Lower lobe of right lung (tissue), 2 donors: ENCODE measurements around the gene BOLA3. TPM values are rescaled to one million over a fixed set of nuclear protein-coding genes. Genes with fewer than 3 reads are reported as not detected.

Source experiments
- ATAC-seq, 2 donors: fragments of 200-7000 bp; cut with Tn5 transposase; one replicate each; pipeline ENCODE4 v1.9.1; 2020 to 2022; ENCODE audit warnings: mild to moderate bottlenecking in 2 of 2, moderate library complexity in 2 of 2
- DNase-seq: peaks from one replicate; pipeline ENCODE4 v3.0.0-alpha.2; 2020
- H3K27ac ChIP-seq: fragments of 200-600 bp; one replicate; pipeline ENCODE4 v1.8.0; 2022
- H3K27me3 ChIP-seq: fragments of 200-600 bp; one replicate; pipeline ENCODE4 v1.8.0; 2022; ENCODE audit warnings: low read depth
- H3K36me3 ChIP-seq: fragments of 200-600 bp; one replicate; pipeline ENCODE4 v1.8.0; 2022; ENCODE audit warnings: mild to moderate bottlenecking
- H3K4me1 ChIP-seq: fragments of 200-600 bp; one replicate; pipeline ENCODE4 v1.8.0; 2022
- H3K4me3 ChIP-seq: fragments of 200-600 bp; one replicate; pipeline ENCODE4 v1.8.0; 2022; ENCODE audit warnings: mild to moderate bottlenecking
- H3K9me3 ChIP-seq: fragments of 200-600 bp; one replicate; pipeline ENCODE4 v1.8.0; 2022
- intact Hi-C: fragments of 100-400 bp; cut with DNase I; formaldehyde crosslinking; loops from one replicate; pipeline ENCODE4 v1.11.0; 2022
- total RNA-seq: library from RNA; stranded (reverse); fragmentation: NEBNext Ultra II Directional; extraction: Animal tissue kit (Norgen Biotek cat#: 25700); gene quantifications from one replicate; pipeline ENCODE4 v1.2.1, GENCODE V29; 2021
- TF ChIP-seq, protein P1 (sequence below): fragments of 200-600 bp; IDR thresholded peaks from one replicate; pipeline ENCODE4 v1.8.0; 2022; ENCODE audit warnings: antibody characterized with exemption, mild to moderate bottlenecking
- donor health status: DM: no; HTN: yes; CAD: no; lungs with severe emphysema.

Gene BOLA3
- total RNA-seq, 1 donor from 2014 or later: 19.6 TPM

DNA sequence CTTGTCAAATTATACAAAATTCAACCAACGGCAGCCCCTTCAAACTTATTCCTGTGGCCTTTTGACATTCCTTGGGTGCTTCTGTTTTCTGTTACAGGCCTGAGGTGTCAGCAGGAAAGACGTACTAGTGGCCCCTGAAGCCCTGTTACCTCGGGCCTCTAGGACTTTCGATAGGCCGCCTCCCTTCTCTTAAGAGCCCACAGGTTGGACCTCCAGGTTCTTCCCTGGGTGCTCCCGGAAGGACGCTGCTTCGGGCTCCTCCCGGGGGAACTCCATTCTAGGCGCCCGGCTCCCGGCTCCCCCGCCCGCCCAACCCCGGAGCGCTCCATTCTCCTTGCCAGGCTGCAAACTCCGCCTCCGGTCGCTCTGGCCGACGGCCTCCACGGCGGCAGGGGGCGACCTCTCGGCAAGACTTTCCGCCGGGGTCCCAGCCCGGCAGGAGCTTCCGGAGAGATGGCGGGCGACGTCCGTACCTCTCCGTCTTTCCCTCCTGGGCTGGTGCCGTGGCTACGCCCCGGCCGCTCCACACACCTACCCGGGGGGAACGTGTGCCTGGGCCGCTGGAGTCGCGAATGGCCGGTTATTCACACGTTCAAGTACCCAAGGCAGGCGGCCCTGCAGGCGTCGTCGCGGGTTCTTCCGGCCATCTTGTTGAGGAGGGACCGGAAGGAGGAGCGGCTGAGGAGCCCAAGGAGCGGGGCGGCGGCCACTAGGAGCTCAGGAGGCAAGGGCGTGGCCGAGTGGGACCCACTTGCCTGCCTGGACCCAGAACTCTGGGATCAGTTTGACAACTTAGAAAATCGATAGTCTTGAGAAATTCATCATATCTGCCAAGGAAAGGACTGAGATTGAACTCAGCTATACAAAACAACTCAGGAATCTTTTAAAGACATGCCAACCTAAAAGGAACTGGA lies 27.5 kb downstream of the BOLA3 start:
- no peaks in the 10 kb centered on the region for H3K9me3 ChIP-seq
- ATAC-seq: peak; percentile 99 to 100

DNA sequence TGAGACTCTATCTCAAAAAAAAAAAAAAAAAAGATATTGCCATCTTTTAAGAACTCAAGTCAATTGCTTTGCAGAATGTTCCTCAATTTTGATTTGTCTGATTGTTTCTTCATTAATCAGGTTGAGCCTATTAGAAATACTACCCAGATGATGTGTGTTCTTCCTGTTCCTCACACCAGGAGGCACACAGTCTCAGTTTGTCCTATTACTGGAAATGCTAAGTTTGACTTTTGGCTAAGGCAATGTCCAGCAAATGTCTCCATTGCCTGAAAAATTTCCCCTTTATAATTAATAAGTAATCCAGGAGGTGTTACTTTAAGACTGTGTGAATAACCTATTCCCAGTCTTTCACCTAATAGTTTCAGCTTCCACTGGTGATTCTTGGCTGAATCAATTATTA lies 28.4 kb downstream of the BOLA3 start:
- Histone ChIP-seq H3K4me3 (no peak overlapping the region), H3K9me3 (no peaks in the 10 kb centered on the region), H3K27ac (no peak overlapping the region), H3K27me3 (no peaks in the 10 kb centered on the region), H3K36me3 (no peaks in the 10 kb centered on the region), H3K4me1 (peaks cover 6% of the 10 kb centered on the region)
- TF ChIP-seq, protein P1, sequence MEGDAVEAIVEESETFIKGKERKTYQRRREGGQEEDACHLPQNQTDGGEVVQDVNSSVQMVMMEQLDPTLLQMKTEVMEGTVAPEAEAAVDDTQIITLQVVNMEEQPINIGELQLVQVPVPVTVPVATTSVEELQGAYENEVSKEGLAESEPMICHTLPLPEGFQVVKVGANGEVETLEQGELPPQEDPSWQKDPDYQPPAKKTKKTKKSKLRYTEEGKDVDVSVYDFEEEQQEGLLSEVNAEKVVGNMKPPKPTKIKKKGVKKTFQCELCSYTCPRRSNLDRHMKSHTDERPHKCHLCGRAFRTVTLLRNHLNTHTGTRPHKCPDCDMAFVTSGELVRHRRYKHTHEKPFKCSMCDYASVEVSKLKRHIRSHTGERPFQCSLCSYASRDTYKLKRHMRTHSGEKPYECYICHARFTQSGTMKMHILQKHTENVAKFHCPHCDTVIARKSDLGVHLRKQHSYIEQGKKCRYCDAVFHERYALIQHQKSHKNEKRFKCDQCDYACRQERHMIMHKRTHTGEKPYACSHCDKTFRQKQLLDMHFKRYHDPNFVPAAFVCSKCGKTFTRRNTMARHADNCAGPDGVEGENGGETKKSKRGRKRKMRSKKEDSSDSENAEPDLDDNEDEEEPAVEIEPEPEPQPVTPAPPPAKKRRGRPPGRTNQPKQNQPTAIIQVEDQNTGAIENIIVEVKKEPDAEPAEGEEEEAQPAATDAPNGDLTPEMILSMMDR: no peak
- peak in 1 of 2 donors; percentile 24 for ATAC-seq
- DNase-seq: no peak
- intact Hi-C loops: no loop called here

More for the DNA sequence above, 27.5 kb downstream of the BOLA3 start:
- Histone ChIP-seq H3K27me3 (no peaks in the 10 kb centered on the region), H3K4me1 (peaks cover 6% of the 10 kb centered on the region), H3K36me3 (no peaks in the 10 kb centered on the region), H3K4me3 (peak overlapping the region; percentile 68), H3K27ac (peak overlapping the region; percentile 90)
- TF ChIP-seq, protein P1: peak; percentile 69
- intact Hi-C loops: no loop called here
- peak; percentile 90 for DNase-seq

DNA sequence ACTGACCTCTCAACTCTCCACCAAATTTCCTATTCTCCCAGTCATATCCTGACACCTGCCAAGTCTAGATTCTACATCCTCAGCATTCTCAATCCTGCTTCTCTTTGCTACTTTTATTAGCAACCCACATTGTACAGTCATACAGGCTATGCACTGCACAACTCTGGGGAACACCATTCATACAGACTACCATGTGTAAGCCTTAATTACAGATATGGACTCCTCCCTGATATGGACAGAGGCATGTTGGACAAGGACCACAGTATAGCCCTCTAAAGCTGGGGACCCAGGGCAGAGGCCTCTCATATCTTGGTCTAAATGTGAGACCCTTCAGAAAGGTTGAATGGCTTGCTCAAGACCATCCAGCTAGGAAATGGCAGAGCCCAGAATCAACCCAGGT lies 36.3 kb downstream of the BOLA3 start:
- H3K27ac ChIP-seq: no peak overlapping the region
- H3K36me3 ChIP-seq: no peaks in the 10 kb centered on the region
- H3K27me3 ChIP-seq: no peaks in the 10 kb centered on the region
- TF ChIP-seq, protein P1: no peak
- ATAC-seq: no peak
- H3K4me3 ChIP-seq: no peak overlapping the region
- intact Hi-C loops: no loop called here
- no peaks in the 10 kb centered on the region for H3K9me3 ChIP-seq
- no peak for DNase-seq
- no peaks in the 10 kb centered on the region for H3K4me1 ChIP-seq

- Histone ChIP-seq H3K9me3 (no peaks in the 10 kb centered on the region), H3K4me3 (no peak overlapping the region), H3K4me1 (no peaks in the 10 kb centered on the region), H3K27ac (no peak overlapping the region), H3K27me3 (no peaks in the 10 kb centered on the region), H3K36me3 (no peaks in the 10 kb centered on the region)
- intact Hi-C loops: no loop called here
- TF ChIP-seq, protein P1: no peak
- DNase-seq (no peak), ATAC-seq (no peak)
These were observed 37.2 kb downstream of the BOLA3 start for GRCh38 chr2:74110537-74110936.

- TF ChIP-seq, protein P1: no peak
- H3K27ac ChIP-seq: no peak overlapping the region
- no peak for ATAC-seq
- intact Hi-C loops: no loop called here
- no peak overlapping the region for H3K4me3 ChIP-seq
- peaks cover 7% of the 10 kb centered on the region for H3K36me3 ChIP-seq
- DNase-seq: no peak
- no peaks in the 10 kb centered on the region for H3K4me1 ChIP-seq
- H3K9me3 ChIP-seq: no peaks in the 10 kb centered on the region
- H3K27me3 ChIP-seq: no peaks in the 10 kb centered on the region
These were observed 38.2 kb downstream of the BOLA3 start for GRCh38 chr2:74109551-74109950.
